HCT116 (cell line): ENCODE measurements around the gene GCK. TPM values are rescaled to one million over a fixed set of nuclear protein-coding genes. Genes with fewer than 3 reads are reported as not detected.

Experiments
- ATAC-seq: fragments of 200-7000 bp; cut with Tn5 transposase; 2 replicates; pipeline ENCODE4 v1.9.1; 2020; ENCODE audit warnings: mild to moderate bottlenecking, moderate library complexity
- BruUV-seq: library from RNA; stranded (reverse); fragments of 400-500 nt; replicated peaks from 2 replicates; lab custom pipeline; 2021; lab: Mats Ljungman, UMichigan
- CTCF ChIA-PET: fragments of 300-600 bp; sonication (Branson Sonifier 250); formaldehyde crosslinking; loops from one replicate; lab custom pipeline; 2021; ENCODE audit warnings: antibody characterized with exemption; lab: Charles Lee
- POLR2A ChIA-PET: fragments of 300-600, 350-600 bp; sonication (Branson Sonifier 250); formaldehyde crosslinking; loops from one replicate; lab custom pipeline; 2021; ENCODE audit warnings: antibody characterized with exemption; lab: Charles Lee
- RAD21 ChIA-PET, 2 experiments: fragments of 300-600 bp; sonication (Branson Sonifier 250); formaldehyde crosslinking; loops; one replicate each; lab custom pipeline; 2023; ENCODE audit warnings: low total read pairs in 2 of 2; ENCODE audit not compliant: uncharacterized antibody in 2 of 2, unreplicated experiment in 2 of 2, low non-redundant PET in 1 of 2; lab: Charles Lee
- DNase-seq: peaks from one replicate; pipeline ENCODE4 v3.0.0-alpha.2; 2010; ENCODE audit warnings: low read depth, low spot score
- H2AFZ ChIP-seq: fragments of 200-600 bp; shearing (Covaris generic), sonication (generic); 2 replicates; pipeline ENCODE4 v1.6.1; 2017; ENCODE audit warnings: low read depth, mixed run types, mixed read lengths, antibody characterized with exemption, low read length; ENCODE audit not compliant: poor library complexity, severe bottlenecking
- H3K27ac ChIP-seq: 2 replicates; pipeline ENCODE4 v1.5.1; 2012; ENCODE audit warnings: low read depth, low read length
- H3K27me3 ChIP-seq: fragments of 200-600 bp; sonication (generic); 2 replicates; pipeline ENCODE4 v1.6.1; 2016; ENCODE audit warnings: mixed run types, low read length, mixed read lengths; ENCODE audit not compliant: insufficient read depth
- H3K36me3 ChIP-seq, 2 experiments: fragments of 200-500 bp in 1 of 2; fragments of 200-600 bp in 1 of 2; sonication (Bioruptor generic) in 1 of 2; sonication (generic) in 1 of 2; 2 replicates each; pipeline versions ENCODE4 v1.5.1 to v1.6.1; 2014 to 2016; ENCODE audit warnings: low read length in 2 of 2, inconsistent platforms in 1 of 2, mixed read lengths in 1 of 2, mixed run types in 1 of 2; ENCODE audit not compliant: insufficient read depth in 2 of 2, control insufficient read depth in 1 of 2
- H3K4me1 ChIP-seq, 2 experiments: fragments of 200-600 bp in 1 of 2; sonication (generic) in 1 of 2; 2 replicates each; pipeline versions ENCODE4 v1.5.1 to v1.6.1; 2012 to 2017; ENCODE audit warnings: low read length in 2 of 2, inconsistent platforms in 1 of 2, mild to moderate bottlenecking in 1 of 2, mixed read lengths in 1 of 2, mixed run types in 1 of 2, moderate library complexity in 1 of 2; ENCODE audit not compliant: insufficient read depth in 2 of 2, control insufficient read depth in 1 of 2
- H3K4me2 ChIP-seq: fragments of 200-600 bp; sonication (generic); 2 replicates; pipeline ENCODE4 v1.6.1; 2017; ENCODE audit warnings: mixed run types, low read length, mixed read lengths
- H3K4me3 ChIP-seq, 2 experiments: fragments of 200-600 bp in 1 of 2; sonication (generic) in 1 of 2; replicated peaks in 1 of 2; 2 replicates each; pipeline ENCODE4 v1.5.1; 2011 to 2016; ENCODE audit warnings: low read length in 2 of 2, control low read depth in 1 of 2, low read depth in 1 of 2, mild to moderate bottlenecking in 1 of 2, mixed read lengths in 1 of 2, mixed run types in 1 of 2
- H3K79me2 ChIP-seq: fragments of 200-600 bp; sonication (generic); 2 replicates; pipeline ENCODE4 v1.6.1; 2017; ENCODE audit warnings: mild to moderate bottlenecking, mixed run types, low read length, moderate library complexity, mixed read lengths; ENCODE audit not compliant: insufficient read depth
- H3K9ac ChIP-seq: fragments of 200-600 bp; sonication (generic); 2 replicates; pipeline ENCODE4 v1.6.1; 2016; ENCODE audit warnings: low read length, mixed read lengths
- H3K9me2 ChIP-seq: fragments of 200-600 bp; sonication (generic), shearing (Covaris generic); 2 replicates; pipeline ENCODE4 v1.6.1; 2017; ENCODE audit warnings: mixed run types, mild to moderate bottlenecking, moderate library complexity; ENCODE audit not compliant: insufficient read depth
- H3K9me3 ChIP-seq, 2 experiments: fragments of 200-500 bp in 1 of 2; fragments of 200-600 bp in 1 of 2; sonication (Bioruptor generic) in 1 of 2; sonication (generic) in 1 of 2; 2 replicates each; pipeline ENCODE4 v1.6.1; 2014 to 2017; ENCODE audit warnings: low read length in 2 of 2, mixed read lengths in 2 of 2, inconsistent platforms in 1 of 2, low read depth in 1 of 2, mild to moderate bottlenecking in 1 of 2, mixed run types in 1 of 2, moderate library complexity in 1 of 2; ENCODE audit not compliant: control insufficient read depth in 1 of 2, insufficient read depth in 1 of 2
- H4K20me1 ChIP-seq: fragments of 200-600 bp; sonication (generic), shearing (Covaris generic); 2 replicates; pipeline ENCODE4 v1.6.1; 2017; ENCODE audit warnings: mixed run types, mild to moderate bottlenecking, moderate library complexity; ENCODE audit not compliant: insufficient read depth
- ATF3 ChIP-seq: IDR thresholded peaks from 2 replicates; pipeline ENCODE4 v1.6.1; 2012
- CEBPB ChIP-seq: IDR thresholded peaks from 2 replicates; pipeline ENCODE4 v1.6.1; 2012; ENCODE audit warnings: low read depth
- EGR1 ChIP-seq: IDR thresholded peaks from 2 replicates; pipeline ENCODE4 v1.6.1; 2012; ENCODE audit warnings: low read depth
- EZH2phosphoT487 ChIP-seq: fragments of 200-600 bp; IDR thresholded peaks from 2 replicates; pipeline ENCODE4 v1.6.1; 2018; ENCODE audit warnings: antibody characterized with exemption, borderline replicate concordance
- REST ChIP-seq: IDR thresholded peaks from 2 replicates; pipeline ENCODE4 v1.6.1; 2012; ENCODE audit warnings: low read depth
- SIN3A ChIP-seq: IDR thresholded peaks from 2 replicates; pipeline ENCODE4 v1.6.1; 2012; ENCODE audit warnings: low read depth
- SP1 ChIP-seq: IDR thresholded peaks from 2 replicates; pipeline ENCODE4 v1.6.1; 2012; ENCODE audit warnings: low read depth
- YY1 ChIP-seq: IDR thresholded peaks from 2 replicates; pipeline ENCODE4 v1.6.1; 2011; ENCODE audit warnings: low read length, low read depth, moderate library complexity, mild to moderate bottlenecking; ENCODE audit not compliant: insufficient replicate concordance; ENCODE audit errors: extremely low read depth
- ZBTB33 ChIP-seq: IDR thresholded peaks from 2 replicates; pipeline ENCODE4 v1.6.1; 2011; ENCODE audit warnings: mild to moderate bottlenecking, low read length, moderate library complexity; ENCODE audit not compliant: insufficient replicate concordance; ENCODE audit errors: extremely low read depth
- ZFX ChIP-seq: fragments of 450-650 bp; IDR thresholded peaks from 2 replicates; pipeline ENCODE4 v1.6.1; 2017
- intact Hi-C: fragments of 100-400 bp; cut with micrococcal nuclease; formaldehyde crosslinking; loops from 2 replicates; pipeline ENCODE4 v1.10.0; 2022
- total RNA-seq: library from RNA; stranded (reverse); gene quantifications from one replicate; pipeline ENCODE4 v1.2.1, GENCODE V29; 2021; ENCODE audit not compliant: unreplicated experiment

The GCK gene
- total RNA-seq, 1 experiment from 2014 or later = 0.34 TPM

GRCh38 chr7:44145479-44145968 lies 43.7 kb downstream of the GCK start:
- RAD21 ChIA-PET = no interaction called here
- Histone ChIP-seq H3K27ac (no peak overlapping the region), H3K4me1 (peaks cover 0 to 5% of the 10 kb centered on the region in 2 experiments; a peak in 2 of 4 replicates), H3K9ac (no peak overlapping the region), H3K4me2 (no peak overlapping the region), H3K27me3 (no peaks in the 10 kb centered on the region), H3K9me3 (no peaks in the 10 kb centered on the region), H3K4me3 (no peak overlapping the region), H3K9me2 (no peaks in the 10 kb centered on the region), H2AFZ (no peak overlapping the region), H3K79me2 (no peaks in the 10 kb centered on the region), H4K20me1 (no peaks in the 10 kb centered on the region), H3K36me3 (no peaks in the 10 kb centered on the region)
- POLR2A ChIA-PET = no interaction called here
- intact Hi-C loops = loop anchor here (5.0 kb wide), 1 partner anchor 37 kb away; no protein-coding TSS in a partner anchor
- TF ChIP-seq EGR1 (no peak), REST (no peak), EZH2phosphoT487 (no peak), SP1 (no peak), ZFX (no peak)
- BruUV-seq = no TSS peak
- no peak for DNase-seq
- CTCF ChIA-PET = no interaction called here
- ATAC-seq = no peak

- Histone ChIP-seq H4K20me1 (no peaks in the 10 kb centered on the region), H3K9ac (no peak overlapping the region), H3K27me3 (no peaks in the 10 kb centered on the region), H3K9me2 (no peaks in the 10 kb centered on the region), H3K4me2 (no peak overlapping the region), H3K4me3 (no peak overlapping the region), H3K27ac (no peak overlapping the region), H3K79me2 (no peaks in the 10 kb centered on the region), H3K36me3 (no peaks in the 10 kb centered on the region), H2AFZ (no peak overlapping the region), H3K4me1 (no peaks in the 10 kb centered on the region; a peak in 1 of 4 replicates), H3K9me3 (no peaks in the 10 kb centered on the region)
- no peak for ATAC-seq
- intact Hi-C loops = loop anchor here (5.0 kb wide), 1 partner anchor 37 kb away; no protein-coding TSS in a partner anchor
- RAD21 ChIA-PET = no interaction called here
- CTCF ChIA-PET = no interaction called here
- no TSS peak for BruUV-seq
- POLR2A ChIA-PET = no interaction called here
- no peak for DNase-seq
- TF ChIP-seq ATF3 = no peak
- TF ChIP-seq CEBPB = no peak
- no peak for TF ChIP-seq EGR1
- TF ChIP-seq SIN3A = no peak
- TF ChIP-seq YY1 = no peak
- no peak for TF ChIP-seq ZBTB33
Measured at GRCh38 chr7:44144968-44145478, 44.2 kb downstream of the GCK start.
